Adipose tissue (tissue), 3 donors: ENCODE data around the gene MRGPRG. TPM values are rescaled to one million over a fixed set of nuclear protein-coding genes. Genes with fewer than 3 reads are reported as not detected.
"Not testable (repeated sequence)": the region's sequence is repeated elsewhere in the genome, so short reads cannot be mapped to it uniquely, and the experiment has no call there.

Experiments
- H3K27ac ChIP-seq: one replicate; pipeline ENCODE4 v1.5.1; 2013; ENCODE audit warnings: low read depth, low read length
- WGBS, 3 donors: extraction: QIAGEN DNeasy Blood & Tissue Kit; methylation state at CpG; one replicate each; pipeline ENCODE4 v1.1.7; 2013; 5-methylcytosine and 5-hydroxymethylcytosine counted together
- polyA plus RNA-seq, 3 donors: library from polyadenylated mRNA; stranded (reverse); fragments of 200-250 nt; gene quantifications; one replicate each; pipeline ENCODE4 v1.2.3, GENCODE V29; 2013
- donor health status: healthy with polysubstance abuse.
- donor health status: Bipolar disorder and iron deficiency.
- donor health status: healthy.

Gene MRGPRG, protein sequence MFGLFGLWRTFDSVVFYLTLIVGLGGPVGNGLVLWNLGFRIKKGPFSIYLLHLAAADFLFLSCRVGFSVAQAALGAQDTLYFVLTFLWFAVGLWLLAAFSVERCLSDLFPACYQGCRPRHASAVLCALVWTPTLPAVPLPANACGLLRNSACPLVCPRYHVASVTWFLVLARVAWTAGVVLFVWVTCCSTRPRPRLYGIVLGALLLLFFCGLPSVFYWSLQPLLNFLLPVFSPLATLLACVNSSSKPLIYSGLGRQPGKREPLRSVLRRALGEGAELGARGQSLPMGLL
- not detected for polyA plus RNA-seq

DNA sequence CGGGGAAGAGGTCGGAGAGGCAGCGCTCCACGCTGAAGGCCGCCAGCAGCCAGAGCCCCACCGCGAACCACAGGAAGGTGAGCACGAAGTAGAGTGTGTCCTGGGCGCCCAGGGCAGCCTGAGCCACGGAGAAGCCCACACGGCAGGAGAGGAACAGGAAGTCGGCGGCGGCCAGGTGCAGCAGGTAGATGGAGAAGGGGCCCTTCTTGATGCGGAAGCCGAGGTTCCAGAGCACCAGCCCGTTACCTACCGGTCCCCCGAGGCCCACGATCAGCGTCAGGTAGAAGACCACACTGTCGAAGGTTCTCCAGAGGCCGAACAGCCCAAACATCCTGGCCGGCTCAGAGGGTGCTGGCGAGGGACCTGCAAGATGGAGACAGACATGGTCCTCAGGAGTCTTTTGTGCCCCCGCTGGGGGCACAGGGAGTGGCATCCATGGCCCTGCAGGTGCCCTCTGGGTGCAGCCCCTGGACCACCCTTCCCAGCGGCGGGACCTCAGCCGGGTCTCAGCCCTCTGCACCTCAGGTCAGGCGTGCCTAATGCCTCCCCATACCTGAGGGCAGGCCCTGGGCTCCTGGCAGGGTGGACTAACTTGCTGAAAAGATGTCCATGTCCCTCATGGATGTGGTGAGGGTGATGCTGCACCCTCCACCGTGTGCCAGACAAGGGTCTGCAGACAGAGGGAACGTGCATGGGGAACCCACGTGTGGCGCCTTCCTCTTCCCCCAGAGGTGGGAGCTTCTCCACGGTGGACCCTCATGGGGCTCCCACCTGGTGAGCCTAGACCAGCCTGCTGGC, at the start of gene MRGPRG:
Gene MRGPRG, minus strand, starts transcription at position 331 of the 798 bp plus-strand sequence. Its CDS starts 0 bp downstream, at position 331.
- 82 to 83% (median 82%) methylated on average over 29 to 35 of the region's 35 CpGs for WGBS, 3 donors
- no peak within 1 kb of the TSS for H3K27ac ChIP-seq

DNA sequence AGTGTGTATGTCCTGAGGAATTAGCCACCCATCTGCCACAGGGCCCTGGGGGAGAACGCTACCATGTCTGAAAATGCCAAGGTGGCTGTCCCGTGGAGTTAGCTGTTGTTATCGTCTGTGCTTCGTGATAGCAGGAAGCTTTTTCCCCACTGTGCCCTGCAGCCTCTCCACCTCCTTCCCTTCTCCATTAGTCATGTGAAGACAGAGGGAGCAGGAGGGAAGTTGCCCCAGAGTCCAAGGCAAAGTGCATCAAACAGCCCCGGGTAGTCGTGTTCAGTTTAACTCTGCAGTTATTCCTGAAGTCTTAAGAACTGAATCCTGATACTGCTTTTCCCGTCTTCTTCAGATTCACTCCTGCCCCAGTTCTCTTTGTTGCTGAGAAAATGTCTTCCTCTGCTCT, 43.9 kb upstream of the MRGPRG start:
- 30 to 37% (median 35%) methylated on average over 5 to 6 of the region's 7 CpGs for WGBS, 3 donors
- H3K27ac ChIP-seq, result not testable (repeated sequence)

DNA sequence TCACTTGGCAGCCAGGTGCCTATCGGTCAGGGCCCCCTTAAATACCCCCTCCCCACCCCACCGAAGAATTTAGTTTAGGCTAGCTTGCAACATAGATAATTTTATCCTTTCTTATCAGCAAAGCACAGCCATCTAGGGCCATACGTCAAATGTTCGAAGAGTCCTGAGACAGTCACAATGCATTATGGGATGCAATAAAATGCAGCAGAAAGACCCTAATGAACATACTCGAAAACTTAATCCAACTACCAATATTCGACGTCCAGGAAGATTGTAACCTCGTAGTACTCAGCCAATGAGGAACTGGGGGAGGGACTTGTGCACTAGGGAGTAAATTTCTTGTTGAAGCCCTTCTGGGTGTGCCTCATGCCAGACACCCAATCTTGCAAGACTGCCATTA, 43.2 kb upstream of the MRGPRG start:
- 51 to 61% (median 58%) methylated on average over 4 to 7 of the region's 8 CpGs for WGBS, 3 donors
- not testable (repeated sequence) for H3K27ac ChIP-seq

DNA sequence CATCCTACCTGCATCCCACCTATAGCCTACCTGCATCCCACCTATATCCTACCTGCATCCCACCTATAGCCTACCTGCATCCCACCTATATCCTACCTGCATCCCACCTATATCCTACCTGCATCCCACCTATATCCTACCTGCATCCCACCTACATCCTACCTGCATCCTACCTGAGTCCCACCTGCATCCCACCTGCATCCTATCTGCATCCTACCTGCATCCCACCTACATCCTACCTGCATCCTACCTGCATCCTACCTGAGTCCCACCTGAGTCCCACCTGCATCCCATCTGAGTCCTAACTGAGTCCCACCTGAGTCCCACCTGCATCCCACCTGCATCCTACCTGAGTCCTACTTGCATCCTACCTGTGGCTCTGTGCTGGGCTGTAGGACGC, 38.9 kb upstream of the MRGPRG start:
- 90 to 94% (median 90%) methylated on average over 1 of the region's 1 CpG for WGBS, 3 donors
- not testable (repeated sequence) for H3K27ac ChIP-seq

DNA sequence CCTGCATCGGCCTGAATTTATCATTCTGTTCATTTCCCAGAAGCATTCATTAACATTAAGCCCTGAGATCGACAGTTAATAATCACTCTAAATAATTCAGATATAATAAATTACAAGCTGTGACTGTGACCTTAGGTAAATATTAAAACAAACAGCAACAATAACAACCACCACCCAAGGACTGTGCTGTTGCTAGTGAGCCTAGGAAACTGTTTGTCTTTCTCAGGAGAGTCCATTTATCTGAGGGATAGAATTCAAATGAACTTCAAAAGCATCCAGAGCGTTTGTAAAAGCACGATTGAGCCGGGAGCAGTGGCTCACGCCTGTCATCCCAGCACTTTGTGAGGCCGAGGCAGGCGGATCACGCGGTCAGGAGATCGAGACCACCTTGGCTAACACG, 36.6 kb upstream of the MRGPRG start:
- not testable (repeated sequence) for H3K27ac ChIP-seq
- 96 to 98% methylated on average over 5 of the region's 12 CpGs; no CpG with 5 or more reads in 1 of the 3 donors for WGBS, 3 donors

DNA sequence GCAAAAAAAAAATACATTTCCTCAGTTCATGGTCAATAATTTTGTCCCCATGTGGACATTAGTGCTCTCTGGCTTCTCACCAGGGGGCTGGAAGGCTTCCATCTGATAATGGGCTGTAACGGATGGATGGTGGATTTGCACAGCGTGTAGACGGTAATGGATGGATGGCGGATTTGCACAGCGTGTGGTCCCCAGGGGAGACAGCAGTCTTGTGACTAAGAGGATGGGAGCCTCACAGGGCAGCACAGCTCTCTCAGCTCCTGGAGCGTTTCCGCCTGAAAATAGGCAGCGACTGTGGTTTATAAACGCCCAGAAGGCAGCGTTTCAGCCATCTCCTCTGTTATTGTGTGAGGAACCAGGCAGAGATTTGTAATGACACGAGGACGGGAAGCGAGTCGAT, 36.2 kb upstream of the MRGPRG start:
- WGBS, 3 donors, result no CpG with 5 or more reads among the region's 14 CpGs
- not testable (repeated sequence) for H3K27ac ChIP-seq

DNA sequence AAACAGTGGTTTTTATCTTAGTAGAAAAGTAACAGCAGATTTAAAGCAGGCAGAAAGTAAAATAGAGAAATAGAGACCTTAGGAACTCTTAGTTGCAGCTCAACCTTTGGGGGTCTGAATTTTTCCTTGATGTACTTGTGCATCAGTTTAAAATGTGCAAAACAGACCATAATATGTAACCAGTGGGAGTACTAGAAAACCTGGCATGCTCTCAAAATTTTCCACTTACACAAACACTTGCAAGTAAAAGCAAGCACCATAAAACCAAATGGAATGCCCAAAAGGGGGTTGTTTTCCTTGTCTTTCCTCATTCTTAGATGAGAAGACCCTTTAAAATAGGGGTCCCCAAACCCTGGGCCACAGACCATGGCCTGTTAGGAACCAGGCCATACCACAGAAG, 26.5 kb upstream of the MRGPRG start:
- no peak overlapping the region for H3K27ac ChIP-seq

DNA sequence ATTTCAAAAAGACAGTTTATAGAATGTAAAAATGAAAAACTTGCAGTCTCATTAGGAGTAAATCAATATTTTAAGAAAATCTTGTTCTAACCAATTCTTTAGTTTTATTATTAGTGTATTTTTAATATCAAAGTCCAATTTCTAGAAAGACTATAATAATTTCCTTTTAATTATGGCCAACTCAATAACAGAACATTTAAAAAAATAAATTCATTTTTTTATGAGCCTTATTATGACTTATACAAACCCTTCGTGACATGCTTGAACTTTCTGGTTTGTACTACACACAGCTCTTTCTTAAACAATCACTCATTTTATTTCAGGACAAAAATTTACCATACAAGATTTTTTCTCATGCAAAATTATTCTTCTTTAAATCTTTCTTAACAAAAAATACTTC, 25.3 kb upstream of the MRGPRG start:
- 88 to 95% (median 94%) methylated on average over 1 of the region's 1 CpG for WGBS, 3 donors
- H3K27ac ChIP-seq, result no peak overlapping the region

DNA sequence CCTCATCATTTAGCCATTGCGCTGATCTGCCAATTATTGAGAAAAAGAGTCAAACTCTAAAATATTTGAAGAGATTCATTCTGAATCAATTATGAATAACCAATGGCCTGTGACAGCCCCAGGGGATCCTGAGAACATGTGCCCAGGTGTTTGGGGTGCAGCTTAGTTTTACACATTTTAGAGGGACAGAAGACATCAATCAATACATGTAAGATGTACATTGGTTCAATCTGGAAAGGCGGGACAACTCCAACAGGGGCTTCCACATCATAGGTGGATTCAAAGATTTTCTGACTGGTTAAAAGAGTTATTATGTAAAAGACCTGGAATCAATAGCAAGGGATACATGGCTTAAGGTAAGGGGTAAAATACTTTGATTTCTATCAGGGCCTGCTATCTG, 18.5 kb upstream of the MRGPRG start:
- WGBS, 3 donors, result 91 to 93% (median 91%) methylated on average over 2 of the region's 2 CpGs
- no peak overlapping the region for H3K27ac ChIP-seq

DNA sequence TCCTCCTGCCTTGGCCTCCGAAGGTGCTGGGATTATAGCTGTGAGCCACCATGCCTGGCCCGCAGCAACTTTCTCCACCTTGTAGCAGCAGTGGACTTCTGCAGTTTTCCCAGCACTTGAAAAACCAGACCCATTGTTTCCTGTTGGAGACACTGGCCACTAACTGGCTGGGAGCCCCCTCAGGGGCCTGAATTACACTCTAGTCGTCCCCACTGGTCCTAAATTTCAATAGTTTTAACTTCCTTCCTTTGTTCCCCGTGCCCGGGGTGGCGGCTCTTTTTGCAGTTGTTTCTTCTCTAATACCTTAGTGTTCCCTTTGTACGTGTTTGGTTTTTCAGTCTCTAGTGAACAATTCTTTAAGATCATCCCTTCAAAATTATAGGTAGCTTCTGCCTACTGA, 16.2 kb upstream of the MRGPRG start:
- H3K27ac ChIP-seq, result no peak overlapping the region
- 61 to 72% (median 70%) methylated on average over 7 of the region's 7 CpGs for WGBS, 3 donors

DNA sequence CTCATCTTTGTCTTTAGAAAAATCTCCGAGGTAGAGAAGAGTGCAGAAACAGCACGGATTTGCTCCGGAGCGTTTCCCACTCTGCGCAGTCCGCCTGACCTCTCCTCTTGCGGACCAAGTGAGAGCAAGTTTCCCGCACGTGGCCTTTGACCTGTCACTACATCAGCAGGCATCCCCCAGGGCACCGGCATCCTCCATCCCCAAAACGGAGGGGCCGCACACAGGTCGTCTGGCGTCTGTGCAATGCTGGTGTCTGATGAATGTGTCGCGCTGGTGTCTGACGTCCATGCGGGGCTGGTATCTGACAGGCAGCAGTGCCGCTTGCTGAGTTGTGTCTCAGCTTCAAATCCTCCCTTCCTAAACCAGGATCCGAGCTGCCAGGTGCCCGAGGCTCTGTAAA, 14.3 kb upstream of the MRGPRG start:
- 84 to 90% (median 88%) methylated on average over 21 of the region's 21 CpGs for WGBS, 3 donors
- no peak overlapping the region for H3K27ac ChIP-seq

DNA sequence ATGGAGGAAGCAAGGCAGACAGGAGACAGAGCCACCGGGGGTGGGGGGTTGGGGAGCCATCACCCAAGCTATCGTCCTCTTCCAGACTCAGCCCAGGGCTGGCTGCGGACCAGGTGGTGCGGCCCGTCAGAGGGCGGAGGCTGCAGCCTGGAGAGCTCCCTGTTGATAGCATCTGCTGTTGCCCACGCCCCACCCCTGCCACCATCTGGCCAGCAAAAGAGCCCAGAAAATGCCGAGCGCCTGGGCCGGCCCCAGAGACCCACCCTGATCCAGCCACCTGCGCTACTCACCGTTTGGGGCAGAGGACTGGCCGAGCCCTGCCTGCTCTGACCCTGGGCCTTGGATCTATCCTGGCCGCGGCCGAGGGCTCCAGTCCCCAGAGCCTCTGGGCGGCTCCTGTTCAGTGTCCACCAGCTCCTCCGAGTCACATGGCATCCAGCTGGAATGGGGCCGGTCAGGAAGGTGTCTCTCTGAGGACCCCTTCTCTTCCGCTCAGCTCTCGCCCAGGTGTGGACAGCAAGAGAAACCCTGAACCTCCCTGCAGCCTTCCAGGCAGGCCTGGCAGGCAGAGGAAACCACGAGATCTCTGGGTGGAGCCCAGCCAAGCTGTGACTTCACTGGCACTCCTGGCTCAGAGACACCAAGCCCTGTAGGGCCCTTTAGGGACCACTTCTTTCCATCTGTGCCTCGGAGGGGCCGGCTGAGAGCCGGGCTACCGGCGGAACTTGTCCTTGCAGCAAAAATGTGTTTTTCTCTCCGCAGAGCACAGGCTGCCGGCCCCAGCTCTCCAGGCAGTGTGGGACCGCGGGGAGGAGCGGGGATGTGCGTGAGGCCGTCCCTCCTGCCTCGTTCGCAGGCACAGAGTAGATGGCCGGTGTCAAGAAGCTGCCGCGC, 13.5 kb upstream of the MRGPRG start, which contains the start of gene MRGPRE:
Gene MRGPRE, minus strand, starts transcription at position 567 of the 894 bp plus-strand sequence. CDS start 3,618 bp downstream, outside the sequence.
- H3K27ac ChIP-seq, result no peak within 1 kb of the TSS
- WGBS, 3 donors, result 51 to 62% (median 53%) methylated on average over 39 of the region's 39 CpGs

DNA sequence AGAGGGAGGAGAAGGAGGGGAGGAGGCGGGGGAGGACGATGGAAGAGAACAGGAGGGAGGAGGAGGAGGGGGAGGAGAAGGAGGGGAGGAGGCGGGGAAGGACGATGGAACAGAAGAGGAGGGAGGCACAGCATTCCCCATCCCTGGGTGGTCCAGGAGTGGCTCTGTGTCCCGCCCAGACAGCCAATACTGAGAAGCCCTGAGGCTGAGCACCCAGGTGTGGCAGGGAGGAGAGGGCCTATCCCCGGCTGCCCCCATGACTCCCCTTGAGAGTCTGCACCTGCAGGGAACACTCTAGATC, 12.9 kb upstream of the MRGPRG start:
- 61 to 73% (median 65%) methylated on average over 6 of the region's 6 CpGs for WGBS, 3 donors

DNA sequence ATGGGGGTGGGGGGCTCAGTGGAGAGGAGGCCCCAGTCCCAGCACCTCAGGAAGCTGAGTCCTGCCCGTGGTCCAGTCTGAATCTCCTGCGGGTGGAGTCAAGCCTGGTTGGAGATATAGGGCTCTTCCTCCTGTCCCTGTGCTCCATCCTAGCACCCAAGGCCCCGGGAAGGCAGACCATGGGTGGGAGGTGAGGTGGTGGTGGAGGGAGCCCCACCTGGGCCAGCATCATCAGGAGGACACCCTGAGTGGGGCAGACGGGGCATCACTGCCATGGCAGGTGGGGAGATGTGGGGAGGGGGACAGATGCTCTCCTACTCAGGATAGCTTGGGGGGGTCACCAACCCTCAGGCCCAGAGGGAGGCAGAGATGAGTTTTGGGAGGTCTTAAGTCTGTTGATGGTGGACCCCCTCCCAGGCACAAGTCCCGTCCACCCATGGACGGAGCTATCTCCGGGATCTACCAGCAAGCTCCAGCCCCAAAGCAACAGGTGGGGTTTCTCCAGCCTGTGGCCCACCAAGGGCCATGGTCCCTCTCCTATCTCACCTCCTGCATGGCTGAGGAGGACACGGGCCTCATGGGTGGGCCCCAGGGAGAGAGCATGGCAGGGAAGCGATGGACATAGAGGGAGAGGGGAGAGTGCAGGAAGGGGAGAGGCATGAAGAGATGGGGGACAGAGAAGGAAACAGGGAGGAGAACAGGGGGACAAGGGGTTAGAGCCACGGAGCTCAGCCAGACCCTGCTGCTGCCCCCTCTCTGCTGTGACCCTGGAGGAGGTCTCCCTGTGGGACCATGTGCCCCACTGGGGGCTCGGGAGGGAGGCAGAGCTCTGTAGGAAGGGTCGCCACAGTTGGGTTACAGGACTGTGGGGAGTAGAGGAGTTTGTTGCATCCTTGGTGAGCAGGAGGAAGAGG, 12.3 kb upstream of the MRGPRG start:
- 76 to 84% (median 79%) methylated on average over 12 of the region's 12 CpGs for WGBS, 3 donors
- H3K27ac ChIP-seq, result no peak overlapping the region

More for the DNA sequence above, 12.9 kb upstream of the MRGPRG start:
- no peak overlapping the region for H3K27ac ChIP-seq

DNA sequence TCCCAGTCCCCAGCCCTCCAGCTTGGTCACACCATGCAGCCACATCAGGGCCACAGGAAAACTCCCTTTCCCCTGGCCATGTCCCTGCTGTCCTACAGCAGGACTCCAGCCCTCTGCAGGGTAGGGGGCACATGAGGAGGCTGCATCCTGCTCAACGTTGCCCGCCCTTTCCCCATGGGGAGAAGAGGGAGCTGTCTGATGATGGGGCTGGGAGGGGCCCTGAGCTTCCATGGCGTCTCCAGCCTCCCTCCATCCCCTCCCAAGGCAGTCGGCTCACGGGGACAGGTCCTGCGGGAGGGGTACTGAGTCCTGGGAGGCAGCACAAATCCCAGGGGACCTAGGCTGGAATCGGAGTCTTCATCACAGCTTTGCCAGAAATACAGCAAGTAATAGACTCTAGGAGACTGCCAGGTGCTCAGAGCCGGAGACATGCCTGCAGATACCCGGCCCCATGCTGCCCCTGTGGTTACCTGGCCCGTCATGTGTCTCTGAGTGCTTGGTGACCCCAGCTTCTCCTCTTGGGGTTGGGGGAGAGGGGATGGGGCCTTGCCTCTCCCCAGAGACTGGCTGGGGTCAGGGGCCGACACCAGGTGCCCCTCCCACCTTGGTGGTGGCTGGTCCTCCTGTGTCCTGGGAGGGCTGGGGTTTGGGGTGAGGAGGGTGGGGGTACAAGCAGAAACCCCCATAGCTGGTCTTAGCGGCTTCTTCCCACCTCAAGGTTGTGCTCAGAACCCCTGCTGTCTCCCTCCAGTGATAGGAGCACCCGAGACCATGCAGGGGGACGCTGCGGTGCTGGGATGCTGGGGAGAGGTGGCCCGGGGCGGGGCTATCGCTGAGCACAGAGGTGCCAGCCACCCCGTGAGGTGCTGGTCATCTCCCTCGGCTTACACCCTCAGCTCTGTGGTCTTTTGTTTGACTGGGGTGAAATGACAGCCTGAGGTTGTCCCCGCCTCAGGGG, 11.3 kb upstream of the MRGPRG start:
- H3K27ac ChIP-seq, result no peak overlapping the region
- 75 to 87% (median 84%) methylated on average over 20 to 21 of the region's 21 CpGs for whole genome bisulfite sequencing, 3 donors

DNA sequence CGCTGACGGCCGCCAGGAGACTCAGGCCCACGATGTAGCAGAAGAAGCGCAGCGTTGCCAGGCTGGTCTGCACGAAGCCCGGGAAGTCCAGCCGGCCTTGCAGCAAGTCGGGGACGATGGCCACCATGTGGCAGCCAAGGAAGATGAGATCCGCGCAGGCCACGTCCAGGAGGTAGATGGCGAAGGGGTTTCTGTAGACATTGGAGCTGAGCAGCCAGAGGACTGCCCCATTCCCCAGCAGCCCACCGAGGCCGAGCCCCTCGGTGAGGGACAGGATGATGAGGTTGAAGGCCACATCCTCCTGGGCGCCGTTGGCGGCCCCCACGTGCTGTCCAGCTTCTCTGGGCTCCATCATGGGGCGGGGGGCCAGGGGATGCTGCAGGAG, 9.8 kb upstream of the MRGPRG start:
- no peak overlapping the region for H3K27ac ChIP-seq
- 77 to 87% (median 85%) methylated on average over 22 to 23 of the region's 23 CpGs for WGBS, 3 donors
